Right ventricle myocardium superior (tissue), 1 donor: Measurements from ENCODE around the gene RBM42. TPM values are rescaled to one million over a fixed set of nuclear protein-coding genes. Genes with fewer than 3 reads are reported as not detected.
A peak's percentile ranks its signal among the peaks of the same experiment; 100 is the strongest.
"Not testable (repeated sequence)": the region's sequence is repeated elsewhere in the genome, so short reads cannot be mapped to it uniquely, and the experiment has no call there.

Experiments used
- ATAC-seq: fragments of 200-7000 bp; cut with Tn5 transposase; one replicate; pipeline ENCODE4 v1.9.1; 2020; ENCODE audit warnings: mild to moderate bottlenecking; ENCODE audit not compliant: poor library complexity
- DNase-seq: peaks from one replicate; pipeline ENCODE4 v3.0.0-alpha.2; 2020
- intact Hi-C: fragments of 100-400 bp; cut with DNase I; formaldehyde crosslinking; loops from one replicate; pipeline ENCODE4 v1.11.2; 2022
- long read RNA-seq: library from polyadenylated mRNA; unstranded; transcript quantifications from one replicate; pipeline ENCODE4 v2.0.0, GENCODE V29; 2021
- total RNA-seq: library from RNA; stranded (reverse); fragmentation: NEBNext Ultra II Directional; extraction: Animal tissue kit (Norgen Biotek cat#: 25700); gene quantifications from one replicate; pipeline ENCODE4 v1.2.1, GENCODE V29; 2021
- donor health status: DM: no; HTN: yes; CAD: no; lungs with severe emphysema.

RBM42 gene
- total RNA-seq, result 48.9 TPM
- long read RNA-seq, transcript RBM42-201 (10 exons, 1,680 nt), result major isoform, 48 of 166 reads
- long read RNA-seq, partial matches to known transcripts, result 7 of 166 reads
- long read RNA-seq, other reads (novel, unspliced or antisense), result 107 of 166 reads

- intact Hi-C loops, result no loop called here
- DNase-seq, result peak; percentile 97
These were observed at the start of gene RBM42 for GRCh38 chr19:35628565-35629331. TSS of gene RBM42 (plus strand) at chr19:35629036. CDS start at chr19:35629154, 118 bp downstream.

GRCh38 chr19:35582760-35583159, 46.1 kb upstream of the RBM42 start:
- ATAC-seq (no peak), DNase-seq (no peak)
- intact Hi-C loops, result no loop called here

More at GRCh38 chr19:35628565-35629331, at the start of gene RBM42:
- peak; percentile 100 for ATAC-seq

GRCh38 chr19:35585848-35586247, 43.0 kb upstream of the RBM42 start, which contains the start of gene PMIS2:
TSS of gene PMIS2 (plus strand) at chr19:35586173. CDS start at chr19:35586260, 87 bp downstream.
- ATAC-seq (no peak), DNase-seq (no peak)
- intact Hi-C loops, result no loop called here

- DNase-seq (no peak), ATAC-seq (no peak)
- intact Hi-C loops, result no loop called here
These were observed 41.5 kb upstream of the RBM42 start for GRCh38 chr19:35587321-35587720.

- no peak for ATAC-seq
- intact Hi-C loops, result no loop called here
These were observed 38.0 kb upstream of the RBM42 start for GRCh38 chr19:35590875-35591274.

GRCh38 chr19:35592226-35592625, 36.6 kb upstream of the RBM42 start:
- no peak for ATAC-seq
- no peak for DNase-seq
- intact Hi-C loops, result no loop called here

More at GRCh38 chr19:35590875-35591274, 38.0 kb upstream of the RBM42 start:
- no peak for DNase-seq

GRCh38 chr19:35595026-35595425, 33.8 kb upstream of the RBM42 start:
- ATAC-seq, DNase-seq, intact Hi-C loops: not testable (repeated sequence)

GRCh38 chr19:35595928-35596327, 32.9 kb upstream of the RBM42 start:
- ATAC-seq, result no peak
- intact Hi-C loops, result no loop called here
- DNase-seq, result no peak

GRCh38 chr19:35596366-35596999, 32.4 kb upstream of the RBM42 start:
- DNase-seq (no peak), ATAC-seq (no peak)
- intact Hi-C loops, result no loop called here

- no peak for ATAC-seq
- intact Hi-C loops, result no loop called here
- no peak for DNase-seq
These were observed 26.9 kb upstream of the RBM42 start for GRCh38 chr19:35601971-35602370.

GRCh38 chr19:35604436-35604835, 24.4 kb upstream of the RBM42 start:
- intact Hi-C loops, DNase-seq, ATAC-seq: not testable (repeated sequence)

- ATAC-seq, DNase-seq, intact Hi-C loops: not testable (repeated sequence)
These were observed 21.7 kb upstream of the RBM42 start for GRCh38 chr19:35607170-35607569.

GRCh38 chr19:35607661-35608060, 21.2 kb upstream of the RBM42 start:
- no peak for DNase-seq
- intact Hi-C loops, result no loop called here
- ATAC-seq, result no peak

GRCh38 chr19:35608251-35608650, 20.6 kb upstream of the RBM42 start:
- intact Hi-C loops, result no loop called here
- no peak for DNase-seq
- ATAC-seq, result no peak

GRCh38 chr19:35609851-35610353, 18.9 kb upstream of the RBM42 start:
- ATAC-seq (no peak), DNase-seq (no peak)
- intact Hi-C loops, result no loop called here

- ATAC-seq (no peak), DNase-seq (no peak)
- intact Hi-C loops, result no loop called here
These were observed 16.6 kb upstream of the RBM42 start for GRCh38 chr19:35612224-35612558.

GRCh38 chr19:35612559-35613321, 16.1 kb upstream of the RBM42 start, which contains the start of gene HAUS5:
TSS of gene HAUS5 (plus strand) at chr19:35612735. CDS start at chr19:35612795, 60 bp downstream.
- ATAC-seq (peak; percentile 100), DNase-seq (peak; percentile 98)
- intact Hi-C loops, result no loop called here

GRCh38 chr19:35613574-35613973, 15.3 kb upstream of the RBM42 start:
- DNase-seq (no peak), ATAC-seq (no peak)
- intact Hi-C loops, result no loop called here

- no peak for ATAC-seq
- intact Hi-C loops, result no loop called here
- no peak for DNase-seq
These were observed 13.8 kb upstream of the RBM42 start for GRCh38 chr19:35615036-35615435.
